OCI-LY3 (cell line): ENCODE results near the gene FCHO1.

Experiments used
- H2AFZ ChIP-seq: fragments of 200-600, 300-600 bp; shearing (Covaris generic); 2 replicates; pipeline ENCODE4 v1.6.0; 2014; ENCODE audit warnings: antibody characterized with exemption, low read depth, low read length
- H3K27ac ChIP-seq: fragments of 200-600, 300-600 bp; sonication (generic); 2 replicates; pipeline ENCODE4 v1.5.1; 2014; ENCODE audit warnings: mild to moderate bottlenecking, low read length, moderate library complexity, mixed read lengths
- H3K27me3 ChIP-seq: fragments of 200-600, 300-600 bp; sonication (generic); 2 replicates; pipeline ENCODE4 v1.6.1; 2014; ENCODE audit warnings: low read depth, low read length, mixed read lengths
- H3K36me3 ChIP-seq: fragments of 200-600, 300-600 bp; sonication (generic); replicated peaks from 2 replicates; pipeline ENCODE3; 2014; ENCODE audit warnings: low read depth, low read length, mixed read lengths
- H3K4me1 ChIP-seq: fragments of 300-600, 200-600 bp; sonication (generic); 2 replicates; pipeline ENCODE4 v1.6.1; 2014; ENCODE audit warnings: low read length, mixed read lengths
- H3K4me2 ChIP-seq: fragments of 200-600, 300-600 bp; sonication (generic); 2 replicates; pipeline ENCODE4 v1.6.1; 2014; ENCODE audit warnings: low read length, mixed read lengths
- H3K4me3 ChIP-seq: fragments of 300-600, 200-600 bp; sonication (generic); 2 replicates; pipeline ENCODE4 v1.5.1; 2014; ENCODE audit warnings: antibody characterized with exemption, mild to moderate bottlenecking, low read length, moderate library complexity
- H3K79me2 ChIP-seq: fragments of 300-600, 200-600 bp; shearing (Covaris generic); 2 replicates; pipeline ENCODE4 v1.6.1; 2014; ENCODE audit warnings: mild to moderate bottlenecking, low read length, mixed read lengths
- H3K9ac ChIP-seq: fragments of 300-600, 200-600 bp; shearing (Covaris generic); 2 replicates; pipeline ENCODE4 v1.6.0; 2014; ENCODE audit warnings: mild to moderate bottlenecking, low read length, moderate library complexity
- H3K9me3 ChIP-seq: fragments of 200-600, 300-600 bp; shearing (Covaris generic); 2 replicates; pipeline ENCODE4 v1.6.1; 2014; ENCODE audit warnings: low read length, mixed read lengths; ENCODE audit not compliant: insufficient read depth
- H4K20me1 ChIP-seq: fragments of 200-600, 300-600 bp; sonication (generic); 2 replicates; pipeline ENCODE4 v1.6.1; 2016; ENCODE audit warnings: low read length, mixed read lengths; ENCODE audit not compliant: insufficient read depth
- CTCF ChIP-seq: fragments of 200-600, 300-600 bp; sonication (generic); IDR thresholded peaks from 2 replicates; pipeline ENCODE4 v1.5.1; 2014; ENCODE audit warnings: antibody characterized with exemption, low read length, low read depth
- EZH2phosphoT487 ChIP-seq: fragments of 200-600 bp; shearing (Covaris generic); IDR thresholded peaks from 2 replicates; pipeline ENCODE4 v1.6.1; 2018; ENCODE audit warnings: antibody characterized with exemption, mixed run types, low read depth

Gene FCHO1

GRCh38 chr19:17834350-17835181, 83.3 kb downstream of the FCHO1 start:
- Histone ChIP-seq H3K4me1 (no peaks in the 10 kb centered on the region), H3K9ac (no peak overlapping the region), H4K20me1 (no peaks in the 10 kb centered on the region), H3K36me3 (peaks cover 67% of the 10 kb centered on the region), H3K79me2 (no peaks in the 10 kb centered on the region), H3K9me3 (no peaks in the 10 kb centered on the region), H3K27ac (no peak overlapping the region), H2AFZ (no peak overlapping the region), H3K27me3 (no peaks in the 10 kb centered on the region), H3K4me2 (no peak overlapping the region), H3K4me3 (no peak overlapping the region)
- TF ChIP-seq CTCF (no peak), EZH2phosphoT487 (no peak)

DNA sequence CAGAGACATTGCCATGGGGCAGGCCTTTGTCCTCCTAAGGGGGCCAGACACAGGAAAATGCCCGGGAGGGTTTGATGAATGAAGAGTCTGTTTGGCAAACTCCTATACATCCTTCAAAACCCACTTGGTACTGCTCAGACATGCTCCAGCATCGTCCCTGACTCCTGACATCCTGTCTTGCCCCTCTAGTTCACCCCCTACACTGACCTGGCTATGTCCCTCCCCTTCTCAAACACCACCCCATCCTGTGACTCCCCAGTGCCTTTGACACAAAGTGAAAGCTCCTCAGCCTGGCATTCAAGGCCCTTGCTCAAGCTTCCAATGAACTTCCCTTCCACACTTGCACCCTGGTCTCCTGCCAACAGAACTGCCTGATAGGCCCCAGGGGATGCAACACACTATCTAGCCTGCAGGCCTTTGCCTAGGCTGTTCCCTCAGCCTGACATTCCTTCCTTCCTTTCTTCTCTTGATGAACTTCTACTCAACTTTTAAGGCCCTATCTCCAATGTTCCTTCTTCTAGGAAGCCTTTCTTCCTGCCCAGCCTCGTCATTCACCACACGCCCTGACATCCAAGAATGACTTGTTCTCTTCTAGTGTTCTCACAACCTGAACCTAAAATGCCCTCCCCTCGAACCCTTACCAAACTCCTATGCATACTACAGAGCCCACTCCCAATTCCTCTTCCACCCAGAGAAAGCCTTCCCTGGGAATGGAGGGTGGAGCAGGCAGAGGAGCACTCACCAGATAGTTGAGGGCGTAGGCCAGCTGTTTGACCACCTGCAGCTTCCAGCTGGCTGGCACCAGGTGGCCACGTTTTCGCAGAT, 84.1 kb downstream of the FCHO1 start:
- Histone ChIP-seq H3K9me3 (no peaks in the 10 kb centered on the region), H3K36me3 (peaks cover 62% of the 10 kb centered on the region), H2AFZ (no peak overlapping the region), H3K27ac (no peak overlapping the region), H3K4me1 (no peaks in the 10 kb centered on the region), H3K4me2 (no peak overlapping the region), H3K79me2 (no peaks in the 10 kb centered on the region), H3K27me3 (no peaks in the 10 kb centered on the region), H3K4me3 (no peak overlapping the region), H3K9ac (no peak overlapping the region), H4K20me1 (no peaks in the 10 kb centered on the region)
- no peak for TF ChIP-seq CTCF
- no peak for TF ChIP-seq EZH2phosphoT487

DNA sequence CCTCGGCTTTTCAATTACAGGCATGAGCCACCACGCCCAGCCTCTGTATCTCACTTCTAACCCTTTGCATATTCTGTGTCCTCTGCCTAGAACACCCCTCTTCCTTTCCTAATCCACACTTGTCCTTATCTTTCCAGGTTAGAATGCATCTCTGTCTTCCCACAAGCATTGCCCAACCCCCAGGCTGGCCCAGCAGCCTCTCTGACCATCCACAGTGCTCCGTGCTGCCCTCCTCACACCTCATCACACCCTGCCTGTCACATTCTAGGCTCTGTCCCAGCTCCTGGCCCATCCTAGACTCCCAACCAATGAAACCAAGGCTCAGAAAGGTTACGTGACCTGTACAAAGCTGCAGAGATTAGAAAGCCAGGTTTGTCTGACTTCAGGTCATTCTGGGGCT, 85.3 kb downstream of the FCHO1 start:
- Histone ChIP-seq H4K20me1 (no peaks in the 10 kb centered on the region), H3K79me2 (no peaks in the 10 kb centered on the region), H3K9me3 (no peaks in the 10 kb centered on the region), H2AFZ (no peak overlapping the region), H3K4me1 (no peaks in the 10 kb centered on the region), H3K4me2 (no peak overlapping the region), H3K36me3 (peaks cover 63% of the 10 kb centered on the region), H3K9ac (no peak overlapping the region), H3K27ac (no peak overlapping the region), H3K27me3 (no peaks in the 10 kb centered on the region), H3K4me3 (no peak overlapping the region)
- TF ChIP-seq CTCF (no peak), EZH2phosphoT487 (no peak)

DNA sequence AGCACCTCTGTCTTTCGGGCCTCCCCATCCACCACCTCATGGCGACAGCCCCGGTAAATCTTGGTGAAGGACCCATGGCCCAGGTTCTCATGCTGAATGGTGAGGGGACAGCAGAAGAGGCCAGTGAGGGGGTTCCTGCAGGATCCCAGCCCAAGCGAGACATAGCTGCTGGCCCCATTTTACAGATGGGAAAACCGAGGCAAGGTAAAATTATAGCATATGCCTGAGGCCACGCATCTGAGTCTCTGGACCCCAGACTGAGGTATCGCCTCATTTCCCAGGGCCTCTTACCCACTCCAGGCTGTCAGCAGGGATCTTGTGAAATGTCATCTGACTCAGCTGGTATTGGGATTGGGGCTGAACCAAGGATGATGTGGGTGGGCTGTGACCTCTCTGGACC, 86.7 kb downstream of the FCHO1 start:
- Histone ChIP-seq H3K79me2 (no peaks in the 10 kb centered on the region), H3K9me3 (no peaks in the 10 kb centered on the region), H2AFZ (no peak overlapping the region), H3K4me3 (no peak overlapping the region), H3K4me2 (no peak overlapping the region), H3K4me1 (no peaks in the 10 kb centered on the region), H3K9ac (no peak overlapping the region), H3K27ac (no peak overlapping the region), H4K20me1 (no peaks in the 10 kb centered on the region), H3K27me3 (no peaks in the 10 kb centered on the region), H3K36me3 (peaks cover 63% of the 10 kb centered on the region)
- no peak for TF ChIP-seq EZH2phosphoT487
- TF ChIP-seq CTCF = no peak
